HG03097 (cell line): Measurements from ENCODE around the gene PEAK1.

Source experiments
- ATAC-seq: cut with Tn5 transposase; IDR thresholded peaks from one replicate; pipeline ENCODE4 v1.9.1; 2021; ENCODE audit not compliant: unreplicated experiment, low FRiP score

The PEAK1 gene

DNA sequence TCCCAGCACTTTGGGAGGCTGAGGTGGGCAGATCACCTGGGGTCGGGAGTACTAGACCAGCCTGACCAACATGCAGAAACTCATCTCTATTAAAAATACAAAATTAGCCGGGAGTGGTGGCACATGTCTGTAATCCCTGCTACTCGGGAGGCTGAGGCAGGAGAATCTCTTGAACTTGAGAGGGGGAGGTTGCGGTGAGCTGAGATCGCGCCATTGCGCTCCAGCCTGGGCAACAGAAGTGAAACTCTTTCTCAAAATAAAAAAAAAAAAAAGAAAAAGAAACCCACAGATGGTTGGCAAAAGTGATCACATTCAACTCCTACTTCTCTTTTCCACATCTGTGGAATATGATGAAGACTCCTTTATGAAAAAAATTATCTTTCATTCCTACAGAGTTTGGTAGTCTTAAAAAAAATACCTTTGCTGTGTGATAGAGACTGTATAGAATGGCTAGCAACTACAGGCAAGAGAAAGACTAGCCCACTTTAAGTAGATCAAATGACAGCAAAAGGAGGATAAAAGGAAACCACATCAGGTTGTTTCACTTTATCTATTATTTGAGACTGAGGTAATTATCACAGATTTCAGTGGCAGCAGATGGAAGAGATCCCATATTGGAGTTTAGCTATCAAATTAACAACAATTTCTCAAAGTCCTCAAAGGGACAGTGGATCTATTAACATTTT is 176.0 kb downstream of the PEAK1 start:
- ATAC-seq: no peak

GRCh38 chr15:77243135-77243534 is 176.8 kb downstream of the PEAK1 start:
- no peak for ATAC-seq

DNA sequence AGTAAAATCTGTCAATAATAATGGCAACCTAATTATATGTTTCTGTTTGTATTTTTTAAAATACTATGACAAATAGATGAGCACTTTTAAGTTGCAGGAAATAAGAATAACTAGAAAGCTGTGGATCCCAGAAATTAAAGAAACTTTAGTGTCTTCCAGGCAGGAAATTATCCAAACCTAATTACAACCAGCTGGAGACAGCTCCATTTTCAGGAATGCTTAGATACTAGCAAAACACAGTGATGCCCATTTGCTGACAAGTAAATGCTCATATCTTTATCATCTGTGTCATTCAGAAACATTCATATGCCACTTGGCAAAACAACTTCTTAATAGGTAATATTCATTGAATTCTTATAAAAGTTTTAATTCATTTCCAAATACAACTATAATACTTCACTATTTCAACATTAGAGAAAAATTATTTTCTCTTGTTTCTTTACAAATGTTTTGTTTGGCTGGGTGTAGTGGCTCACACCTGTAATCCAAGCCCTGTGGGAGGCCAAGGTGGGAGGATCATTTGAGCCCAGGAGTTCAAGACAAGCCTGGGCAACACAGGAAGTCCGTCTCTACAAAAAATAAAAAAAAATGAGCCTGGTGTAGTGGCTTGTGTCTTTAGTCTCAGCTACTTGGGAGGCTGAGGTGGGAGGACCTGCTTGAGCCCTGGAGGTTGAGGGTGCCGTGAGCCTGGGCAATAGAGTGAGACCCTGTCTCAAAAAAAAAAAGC is 179.9 kb downstream of the PEAK1 start:
- no peak for ATAC-seq

DNA sequence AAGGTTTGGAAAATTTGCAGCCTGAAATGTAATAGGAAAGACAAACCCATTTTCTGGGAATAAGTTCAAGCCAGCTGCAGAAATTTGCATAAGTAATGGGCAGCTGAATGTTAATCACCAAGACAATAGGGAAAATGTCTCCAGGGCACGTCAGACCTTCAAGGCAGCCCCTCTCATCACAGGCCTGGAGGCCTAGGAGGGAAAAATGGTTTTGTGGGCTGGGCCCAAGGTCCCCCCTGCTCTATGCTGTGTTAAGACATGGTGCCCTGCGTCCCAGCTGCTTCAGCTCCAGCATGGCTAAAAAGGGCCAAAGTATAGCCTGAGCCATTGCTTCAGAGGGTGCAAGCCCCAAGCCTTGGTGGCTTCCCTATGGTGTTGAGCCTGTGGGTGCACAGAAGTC is 184.3 kb downstream of the PEAK1 start:
- no peak for ATAC-seq

DNA sequence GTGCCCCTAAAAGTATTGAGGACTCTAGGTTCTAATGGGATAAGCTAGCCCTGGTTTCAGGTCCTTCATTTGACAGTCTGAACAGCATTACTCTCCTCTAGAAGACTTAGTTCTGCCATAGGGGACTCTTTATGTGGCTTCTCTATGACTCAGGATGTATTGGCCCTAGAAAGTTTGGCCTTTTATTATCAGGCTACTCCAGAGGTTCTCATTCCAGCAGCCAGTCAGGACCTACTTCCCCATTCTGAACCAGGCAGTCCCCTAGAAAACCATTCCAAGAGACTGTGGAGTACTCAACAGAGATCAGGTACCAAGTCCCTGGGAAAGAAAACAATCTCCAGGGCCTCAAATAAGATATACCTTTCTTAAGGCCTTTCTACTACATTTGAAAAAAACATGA is 191.1 kb downstream of the PEAK1 start:
- ATAC-seq: no peak

- ATAC-seq: no peak
These were observed 193.3 kb downstream of the PEAK1 start for GRCh38 chr15:77226652-77227051.

DNA sequence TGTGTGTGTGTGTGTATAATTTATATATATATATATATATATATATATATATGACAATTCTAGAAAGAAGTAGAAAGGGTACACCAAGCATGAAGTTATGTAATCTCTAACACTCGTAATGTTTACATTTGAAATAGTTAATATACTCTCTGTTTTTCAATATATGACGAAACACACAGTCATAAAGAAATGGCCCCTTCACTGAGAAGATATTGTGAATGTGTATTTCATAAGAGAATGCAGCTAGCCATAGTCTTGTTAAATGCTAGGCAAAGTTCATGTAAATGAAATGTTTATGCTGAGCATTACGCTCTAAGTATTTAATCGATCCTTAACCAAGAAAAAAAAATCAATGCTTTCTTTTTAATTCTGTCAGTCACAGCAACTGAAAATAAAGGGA is 194.3 kb downstream of the PEAK1 start:
- ATAC-seq: no peak

GRCh38 chr15:77225088-77225487 is 194.8 kb downstream of the PEAK1 start:
- ATAC-seq: no peak

- no peak for ATAC-seq
These were observed 195.6 kb downstream of the PEAK1 start for GRCh38 chr15:77224352-77224751.

DNA sequence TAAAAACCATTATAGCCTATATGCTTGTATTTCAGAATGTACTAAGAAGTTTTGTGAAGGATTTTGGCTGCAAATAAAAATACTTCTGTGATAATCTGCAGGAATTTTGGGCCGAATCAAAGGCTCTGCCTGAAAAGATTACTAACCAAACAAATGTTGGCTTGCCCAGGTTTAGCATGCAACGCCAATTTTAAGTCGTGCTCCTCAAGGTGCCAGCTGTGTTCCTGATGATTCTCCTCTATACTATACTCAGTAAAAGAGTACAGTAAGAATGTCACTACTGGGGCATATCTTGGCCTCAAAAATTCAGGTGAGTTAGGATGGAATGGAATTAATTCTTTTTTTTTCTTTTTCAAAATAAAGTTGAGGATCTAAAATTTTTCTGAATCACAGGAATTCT is 198.2 kb downstream of the PEAK1 start:
- ATAC-seq: no peak

DNA sequence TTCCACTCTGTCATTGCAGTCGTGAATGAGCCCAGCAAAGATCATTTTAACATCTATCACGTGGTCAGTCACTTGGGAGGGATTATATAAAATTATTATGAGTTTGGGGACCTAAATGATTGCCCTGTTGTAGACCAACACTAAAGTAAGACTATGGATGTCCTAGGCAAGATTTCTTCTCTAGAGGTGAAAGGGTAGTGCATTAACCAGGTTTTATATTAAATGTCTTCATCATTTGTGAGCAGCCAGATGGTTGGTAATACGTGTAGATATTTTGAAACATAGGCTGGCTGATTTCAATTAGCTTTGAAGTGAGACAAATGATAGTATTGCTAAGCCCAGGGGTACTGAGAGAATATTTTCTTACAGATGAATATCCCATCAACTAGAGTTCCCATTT is 198.7 kb downstream of the PEAK1 start:
- no peak for ATAC-seq

DNA sequence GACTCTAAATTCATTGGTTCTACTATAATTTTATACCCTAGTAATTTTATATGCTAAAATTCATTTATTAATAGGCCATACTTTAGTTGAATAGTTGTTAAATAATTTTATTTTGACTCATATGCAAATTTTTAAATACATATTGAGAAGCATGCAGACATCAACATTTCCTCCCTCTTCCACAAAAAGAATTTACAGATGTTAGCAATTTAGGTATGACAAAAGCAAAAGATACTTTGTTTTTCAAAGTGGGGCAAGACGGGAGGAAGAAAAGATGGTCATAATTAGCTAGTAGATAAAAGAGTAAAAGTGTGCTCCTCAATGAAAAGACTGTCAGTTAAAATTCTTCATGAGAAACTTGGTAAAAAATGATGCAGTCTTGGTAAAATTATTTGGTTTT is 200.1 kb downstream of the PEAK1 start:
- ATAC-seq: no peak

DNA sequence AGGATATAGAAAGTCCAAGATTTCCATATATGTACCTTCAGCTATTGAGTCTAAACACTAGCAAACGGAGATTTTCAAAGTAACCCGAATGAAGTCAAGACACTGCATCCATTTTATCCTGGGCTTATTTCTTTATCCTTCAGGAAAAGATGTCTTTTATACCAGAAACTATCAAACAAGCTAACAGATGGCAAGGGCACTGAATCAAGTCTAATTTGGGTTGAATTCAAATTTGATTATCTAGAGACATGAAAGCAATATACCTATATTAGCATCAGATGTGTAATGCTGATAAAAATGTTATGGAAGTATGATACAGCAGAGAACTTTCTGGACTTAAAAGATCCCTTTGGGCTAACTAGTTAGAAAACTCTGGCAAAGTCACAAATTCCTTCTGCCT is 210.7 kb downstream of the PEAK1 start:
- ATAC-seq: no peak

- ATAC-seq: no peak
These were observed 211.7 kb downstream of the PEAK1 start for GRCh38 chr15:77208241-77208640.

GRCh38 chr15:77201665-77202064 is 218.2 kb downstream of the PEAK1 start:
- no peak for ATAC-seq

GRCh38 chr15:77196381-77196780 is 223.5 kb downstream of the PEAK1 start:
- ATAC-seq: no peak

- no peak for ATAC-seq
These were observed 224.3 kb downstream of the PEAK1 start for GRCh38 chr15:77195586-77195985.

DNA sequence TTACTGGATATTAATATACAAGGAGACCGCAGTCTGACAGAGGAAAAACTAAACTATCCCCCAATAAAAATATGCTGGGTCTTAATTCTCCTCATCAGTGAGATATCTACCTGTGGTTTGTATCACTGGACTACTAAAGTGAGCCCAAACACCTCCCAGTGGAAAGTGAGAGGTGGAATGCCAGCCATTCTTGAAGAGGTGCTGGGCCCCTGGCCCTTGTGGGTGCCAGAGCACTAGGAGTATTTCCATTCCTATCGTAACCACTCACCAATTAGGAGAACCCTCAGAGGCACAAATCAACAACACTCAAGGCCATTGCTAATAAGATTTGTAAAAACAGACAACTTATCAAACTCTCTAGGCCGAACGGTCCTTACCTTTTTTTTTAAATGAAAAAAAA is 227.5 kb downstream of the PEAK1 start:
- no peak for ATAC-seq

GRCh38 chr15:77191230-77191834 is 228.6 kb downstream of the PEAK1 start:
- no peak for ATAC-seq

- no peak for ATAC-seq
These were observed 232.0 kb downstream of the PEAK1 start for GRCh38 chr15:77187751-77188464.

- ATAC-seq: no peak
These were observed 233.3 kb downstream of the PEAK1 start for GRCh38 chr15:77186594-77187011.
